Measurements from ENCODE around the gene RBX1.
"Not testable (repeated sequence)": the region's sequence is repeated elsewhere in the genome, so short reads cannot be mapped to it uniquely, and the experiment has no call there.

The RBX1 gene

GRCh38 chr22:40973144-40973543, 22.0 kb downstream of the RBX1 start:
- DNase-seq, result no peak

- no peak for DNase-seq
Observed at GRCh38 chr22:40975366-40975765, 24.2 kb downstream of the RBX1 start.

DNA sequence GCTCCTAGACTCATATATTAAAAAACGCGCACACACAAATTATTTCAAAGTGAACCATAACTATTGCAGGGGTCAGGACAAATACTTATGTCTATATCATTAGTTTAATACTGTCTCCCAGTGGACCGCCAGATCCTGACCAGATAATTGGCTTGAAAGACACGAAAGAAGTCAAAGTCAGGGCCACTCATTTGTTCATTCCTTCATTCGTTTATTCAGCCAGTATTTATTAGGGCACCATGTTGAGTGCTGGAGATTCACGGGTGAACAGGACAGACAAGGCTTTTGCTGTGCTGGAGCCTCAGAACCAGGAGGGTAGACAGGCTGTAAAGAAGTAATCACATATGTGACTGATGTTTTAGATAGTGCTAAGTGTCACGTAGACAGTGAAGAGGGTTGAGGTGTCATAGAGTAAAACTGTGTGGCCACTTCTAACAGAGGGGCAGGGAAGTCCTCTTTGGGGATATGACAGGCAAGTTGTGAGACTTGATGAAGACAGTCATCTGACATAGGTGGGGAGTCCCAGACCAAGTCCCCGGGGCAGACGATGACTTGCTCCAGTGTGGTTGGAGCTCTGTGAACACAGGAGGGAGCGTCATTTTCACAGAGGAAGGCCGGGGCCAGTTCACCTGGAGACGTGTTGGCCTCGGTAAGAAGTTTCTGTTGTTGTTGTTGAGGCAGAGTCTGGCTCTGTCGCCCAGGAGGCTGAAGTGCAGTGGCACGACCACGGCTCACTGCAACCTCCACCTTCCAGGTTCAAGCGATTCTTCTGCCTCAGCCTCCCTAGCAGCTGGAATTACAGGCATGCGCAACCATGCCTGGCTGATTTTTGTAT, 25.9 kb downstream of the RBX1 start:
- no peak for DNase-seq

DNA sequence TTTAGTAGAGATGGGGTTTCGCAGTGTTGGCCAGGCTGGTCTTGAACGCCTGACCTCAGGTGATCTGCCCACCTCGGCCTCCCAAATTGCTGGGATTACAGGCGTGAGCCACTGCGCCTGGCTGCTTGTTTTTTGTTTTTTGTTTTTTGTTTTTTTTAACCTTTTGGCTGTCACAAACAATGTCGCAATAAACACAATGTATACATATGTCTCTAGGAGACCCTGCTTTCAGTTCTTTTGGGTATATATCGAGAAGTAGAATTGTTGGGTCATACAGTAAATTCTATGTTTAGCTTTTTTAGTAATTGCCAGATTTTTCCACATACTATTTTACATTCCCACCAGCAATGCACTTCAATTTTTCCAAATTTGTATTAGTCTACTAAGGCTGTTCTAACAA, 28.0 kb downstream of the RBX1 start:
- DNase-seq, result no peak

- DNase-seq, result no peak
Observed at GRCh38 chr22:40979871-40980270, 28.7 kb downstream of the RBX1 start.

DNA sequence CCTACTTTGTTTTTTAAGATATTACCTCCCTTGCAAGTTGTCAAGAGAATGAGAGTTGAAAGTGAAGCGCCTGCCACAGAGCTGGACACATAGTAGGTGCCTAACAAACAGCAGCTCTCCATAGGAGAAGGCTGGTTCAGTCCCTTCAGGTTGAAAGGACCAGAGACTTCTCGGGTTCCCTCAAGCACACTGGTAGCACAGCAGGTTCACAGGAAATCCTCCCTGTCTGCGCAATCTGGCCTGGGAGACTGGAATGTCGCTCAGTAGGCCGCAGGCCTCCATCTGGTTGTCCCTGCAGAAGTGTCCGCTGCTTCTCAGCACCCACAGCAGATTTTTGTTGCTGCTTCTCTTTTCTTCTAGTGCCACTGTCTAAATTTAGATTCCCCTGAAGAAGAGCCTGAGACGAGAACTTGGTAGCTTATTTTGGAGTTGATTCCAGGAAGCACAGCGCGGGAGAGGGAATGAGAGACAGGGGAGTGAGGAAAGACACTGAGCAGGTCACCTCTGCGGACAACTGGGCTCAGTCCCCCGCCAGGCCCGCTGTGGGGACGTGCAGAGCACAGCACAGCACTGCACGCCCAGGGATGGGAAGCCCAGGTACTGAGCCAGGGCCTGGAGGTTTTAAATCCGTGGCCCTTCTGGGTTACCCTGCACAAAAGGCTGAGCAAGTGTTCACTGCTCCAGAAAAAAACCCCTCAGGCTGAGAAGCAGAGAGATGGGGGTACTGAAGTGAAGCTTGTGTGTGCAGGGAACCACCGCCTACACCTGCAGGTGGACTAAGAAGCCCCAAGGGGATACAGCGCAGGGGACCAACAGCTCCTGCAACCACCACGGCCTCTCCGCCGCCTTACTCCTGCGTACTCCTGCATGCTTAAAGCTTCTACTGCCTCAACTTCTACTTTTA, 31.6 kb downstream of the RBX1 start:
- DNase-seq, result no peak

- DNase-seq, result no peak
Observed at GRCh38 chr22:40991298-40991697, 40.1 kb downstream of the RBX1 start.

- DNase-seq, result no peak
Observed at GRCh38 chr22:40995821-40996220, 44.6 kb downstream of the RBX1 start.

- no peak for DNase-seq
Observed at GRCh38 chr22:40997520-40997919, 46.3 kb downstream of the RBX1 start.

DNA sequence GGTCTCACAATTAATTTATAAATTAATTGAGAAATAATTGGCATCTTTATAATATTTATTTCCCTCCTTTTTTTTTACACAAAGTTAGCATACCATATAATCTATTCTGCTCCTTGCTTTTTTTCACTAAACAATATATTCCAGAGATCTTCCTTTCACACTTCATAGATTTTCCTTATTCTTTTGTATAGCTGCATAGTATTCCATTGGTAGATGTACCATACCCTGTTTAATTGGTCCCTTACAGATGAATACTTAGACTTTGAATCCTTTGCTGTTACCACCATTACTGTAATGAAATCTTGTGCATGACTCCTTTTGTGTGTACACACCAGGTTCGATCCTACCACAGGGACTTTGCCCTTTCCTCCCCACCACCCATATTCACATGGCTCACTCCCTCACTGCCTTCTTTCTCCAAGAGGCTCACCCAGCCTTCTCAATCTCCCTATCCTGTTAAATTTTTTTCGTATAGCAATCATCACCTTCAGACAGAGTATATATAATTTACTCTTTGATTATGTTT, 48.9 kb downstream of the RBX1 start:
- DNase-seq, result no peak

GRCh38 chr22:41000941-41001721, 50.0 kb downstream of the RBX1 start:
- no peak for DNase-seq

DNA sequence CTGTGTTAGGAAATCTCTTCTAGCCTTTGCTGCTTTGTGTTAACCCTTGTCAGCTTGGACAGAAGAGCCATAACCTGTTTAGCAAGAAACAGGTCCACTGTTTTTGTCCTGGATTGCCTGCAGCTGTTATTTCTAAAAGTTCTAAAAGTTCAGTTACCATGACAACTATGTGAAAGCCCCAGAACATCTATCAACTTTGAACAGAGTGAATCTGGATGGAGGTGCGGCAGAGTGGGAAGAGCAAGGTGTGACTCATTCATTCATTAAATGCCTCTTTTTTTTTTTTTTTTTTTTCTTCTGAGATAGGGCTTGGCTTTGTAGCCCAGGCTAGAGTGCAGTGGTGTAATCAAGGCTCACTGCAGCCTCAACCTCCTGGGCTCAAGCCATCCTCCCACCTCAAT, 50.5 kb downstream of the RBX1 start:
- no peak for DNase-seq

- DNase-seq, result not testable (repeated sequence)
Observed at GRCh38 chr22:41002386-41002785, 51.2 kb downstream of the RBX1 start.

- no peak for DNase-seq
Observed at GRCh38 chr22:41003066-41003465, 51.9 kb downstream of the RBX1 start.

DNA sequence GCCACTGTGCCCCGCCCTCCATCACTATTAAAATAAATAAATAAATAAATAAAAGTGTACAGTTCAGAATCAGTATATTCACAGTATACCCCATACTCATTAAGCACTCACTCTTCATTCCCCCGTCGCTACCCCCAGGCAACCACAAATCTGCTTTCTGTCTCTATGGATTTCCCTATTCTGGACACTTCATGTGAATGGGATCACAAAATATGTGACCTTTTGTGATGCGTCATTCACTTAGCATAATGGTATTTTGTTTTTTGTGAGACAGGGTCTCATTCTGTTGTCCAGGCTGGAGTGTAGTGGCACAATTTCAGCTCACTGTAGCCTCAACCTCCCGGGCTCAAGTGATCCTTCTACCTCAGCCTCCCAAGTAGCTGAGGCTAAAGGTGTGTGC, 52.8 kb downstream of the RBX1 start:
- DNase-seq, result no peak

- DNase-seq, result no peak
Observed at GRCh38 chr22:41009222-41009948, 58.2 kb downstream of the RBX1 start.

GRCh38 chr22:41015003-41015402, 63.8 kb downstream of the RBX1 start:
- DNase-seq, result no peak

GRCh38 chr22:41021061-41021612, 70.0 kb downstream of the RBX1 start:
- no peak for DNase-seq

- peak; percentile 38 for DNase-seq
Observed at GRCh38 chr22:41021613-41022454, 70.7 kb downstream of the RBX1 start.

- peak; percentile 68 for DNase-seq
Observed at GRCh38 chr22:41022470-41023298, 71.5 kb downstream of the RBX1 start.
